GM19238 (cell line): ENCODE results near the gene GPT2.

ENCODE experiments used
- DNase-seq: peaks from one replicate; pipeline ENCODE4 v3.0.0; 2011; ENCODE audit warnings: low spot score; ENCODE audit not compliant: insufficient read length

Gene GPT2, protein sequence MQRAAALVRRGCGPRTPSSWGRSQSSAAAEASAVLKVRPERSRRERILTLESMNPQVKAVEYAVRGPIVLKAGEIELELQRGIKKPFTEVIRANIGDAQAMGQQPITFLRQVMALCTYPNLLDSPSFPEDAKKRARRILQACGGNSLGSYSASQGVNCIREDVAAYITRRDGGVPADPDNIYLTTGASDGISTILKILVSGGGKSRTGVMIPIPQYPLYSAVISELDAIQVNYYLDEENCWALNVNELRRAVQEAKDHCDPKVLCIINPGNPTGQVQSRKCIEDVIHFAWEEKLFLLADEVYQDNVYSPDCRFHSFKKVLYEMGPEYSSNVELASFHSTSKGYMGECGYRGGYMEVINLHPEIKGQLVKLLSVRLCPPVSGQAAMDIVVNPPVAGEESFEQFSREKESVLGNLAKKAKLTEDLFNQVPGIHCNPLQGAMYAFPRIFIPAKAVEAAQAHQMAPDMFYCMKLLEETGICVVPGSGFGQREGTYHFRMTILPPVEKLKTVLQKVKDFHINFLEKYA

DNA sequence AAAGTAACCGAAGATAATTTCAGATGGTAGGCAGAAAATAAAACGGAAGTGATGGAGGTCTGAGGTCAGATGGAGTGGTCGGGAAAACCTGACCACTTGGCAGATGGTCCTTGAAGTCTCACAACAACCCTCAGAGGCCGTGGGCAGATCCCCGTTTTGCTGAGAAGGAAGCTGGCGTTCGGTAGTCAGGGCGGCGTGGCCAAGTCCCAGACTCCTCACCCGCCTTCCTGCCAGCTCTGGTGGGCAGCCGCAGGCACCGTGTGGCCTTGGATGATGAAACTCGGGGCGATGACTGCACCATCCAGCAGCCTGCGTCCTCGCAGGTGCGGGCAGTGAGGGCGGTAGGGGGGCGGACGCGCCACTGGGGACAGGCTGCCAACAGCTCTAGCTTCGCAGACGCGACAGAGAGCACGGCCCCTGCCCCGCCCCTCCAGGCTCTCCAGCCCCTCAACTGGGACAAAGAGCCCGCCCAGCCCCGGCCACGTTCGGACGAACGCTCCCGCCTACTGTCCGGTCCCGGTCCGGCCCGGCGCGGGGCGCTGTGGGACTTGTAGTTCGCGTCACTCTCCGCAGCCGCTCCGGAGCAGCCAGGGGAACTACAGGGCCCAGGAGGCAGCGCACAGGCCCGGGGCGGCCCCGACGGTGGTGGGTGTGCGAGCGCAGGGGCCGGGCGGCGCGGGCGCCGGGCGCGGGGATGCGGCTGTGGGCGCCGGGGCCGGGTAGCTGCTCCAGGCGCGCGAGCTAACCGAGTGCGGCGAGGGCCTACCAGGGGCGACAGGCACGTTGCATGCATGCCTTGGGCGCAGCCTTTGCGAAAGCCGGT is at the start of gene GPT2:
GPT2 (plus strand) TSS at position 673 of the 823 bp plus-strand sequence. CDS start 354 bp downstream, outside the sequence.
- DNase-seq = peak; percentile 83

DNA sequence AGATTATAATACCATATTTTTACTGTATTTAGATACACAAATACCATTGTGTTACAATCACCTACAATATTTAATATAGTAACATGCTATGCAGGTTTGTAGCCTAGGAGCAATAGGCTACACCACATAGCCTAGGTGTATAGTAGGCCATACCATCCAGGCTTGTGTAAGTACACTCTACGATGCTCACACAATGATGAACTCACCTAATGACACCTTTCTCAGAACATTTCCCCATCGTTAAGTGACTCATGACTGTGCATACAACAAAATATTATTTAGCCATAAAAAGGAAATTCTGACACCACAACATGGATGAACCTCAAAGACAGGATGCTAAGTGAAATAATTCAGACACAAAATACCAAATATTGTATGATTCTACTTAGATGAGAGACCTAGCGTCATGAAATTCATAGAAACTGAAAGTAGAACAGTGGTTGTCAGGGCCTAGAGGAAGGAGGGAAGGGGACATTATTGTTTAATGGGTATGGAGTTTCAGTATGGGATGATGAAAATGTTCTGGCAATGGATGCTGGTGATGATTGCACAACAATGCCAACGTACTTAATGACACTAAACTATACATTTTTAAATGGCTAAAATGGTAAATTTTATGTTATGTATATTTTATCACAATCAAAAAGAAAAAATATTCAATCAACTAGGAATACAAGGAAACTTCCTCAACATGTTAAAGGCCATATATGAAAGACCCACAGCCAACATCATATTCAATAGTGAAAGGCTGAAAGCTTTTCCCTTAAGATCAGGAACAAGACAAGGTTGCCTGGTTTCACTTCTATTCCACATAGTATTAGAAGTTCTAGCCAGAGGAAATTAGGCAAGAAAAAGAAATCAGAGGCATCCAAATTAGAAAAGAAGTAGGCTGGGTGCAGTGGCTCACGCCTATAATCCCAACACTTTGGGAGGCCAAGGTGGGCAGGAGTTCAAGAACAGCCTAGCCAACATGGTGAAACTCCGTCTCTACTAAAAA is 47.3 kb upstream of the GPT2 start:
- DNase-seq = no peak

DNA sequence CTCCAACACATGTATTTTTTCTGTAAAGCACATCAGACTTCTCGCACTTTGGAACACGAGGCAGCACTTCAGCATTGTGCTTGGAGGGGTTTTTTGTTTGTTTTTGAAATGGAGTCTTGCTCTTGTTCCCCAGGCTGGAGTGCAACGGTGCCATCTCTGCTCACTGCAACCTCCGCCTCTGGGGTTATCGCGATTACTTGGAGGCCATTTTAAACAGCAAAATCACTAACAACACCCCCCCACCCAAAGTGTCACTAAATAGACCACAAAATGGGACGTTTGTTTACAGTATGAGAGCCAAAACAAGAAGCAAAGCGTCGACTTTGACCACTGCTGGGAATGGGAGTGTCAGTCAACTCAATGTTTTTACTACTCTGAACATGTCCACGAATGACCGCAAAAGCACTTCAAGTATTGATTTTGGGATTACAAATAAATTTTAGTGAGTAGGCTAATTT is 44.1 kb upstream of the GPT2 start:
- DNase-seq = no peak

DNA sequence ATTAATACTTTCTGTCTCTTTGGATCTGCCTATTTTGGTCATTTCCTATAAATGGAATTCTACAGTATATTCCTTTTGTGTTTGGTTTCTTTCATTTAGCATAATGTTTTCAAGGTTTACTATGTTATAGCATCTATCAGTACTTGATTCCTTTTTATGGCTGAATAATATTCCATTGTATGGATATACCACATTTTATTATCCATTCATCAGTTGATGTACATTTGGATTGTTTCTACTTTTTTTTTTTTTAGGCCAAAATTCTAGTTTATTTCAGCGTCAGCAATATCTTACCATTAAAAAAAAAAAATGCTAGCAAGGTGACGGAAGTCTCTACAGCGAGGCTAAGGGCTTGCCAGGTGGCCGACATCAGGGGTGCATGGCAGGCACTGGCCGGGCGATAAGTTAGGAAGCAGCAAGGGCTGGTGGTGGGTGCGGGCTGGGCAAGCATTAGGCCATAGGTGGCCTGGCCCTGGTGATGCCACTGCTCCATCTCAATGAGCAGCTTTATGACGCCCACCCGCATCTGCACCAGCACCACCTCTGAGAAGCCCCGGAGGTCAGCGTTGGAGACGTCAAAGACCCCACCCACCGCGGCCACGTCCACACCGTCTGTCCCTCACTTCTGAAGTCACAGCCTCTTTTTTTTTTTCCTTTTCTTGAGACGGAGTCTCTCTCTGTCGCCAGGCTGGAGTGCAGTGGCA is 41.8 kb upstream of the GPT2 start:
- no peak for DNase-seq

DNA sequence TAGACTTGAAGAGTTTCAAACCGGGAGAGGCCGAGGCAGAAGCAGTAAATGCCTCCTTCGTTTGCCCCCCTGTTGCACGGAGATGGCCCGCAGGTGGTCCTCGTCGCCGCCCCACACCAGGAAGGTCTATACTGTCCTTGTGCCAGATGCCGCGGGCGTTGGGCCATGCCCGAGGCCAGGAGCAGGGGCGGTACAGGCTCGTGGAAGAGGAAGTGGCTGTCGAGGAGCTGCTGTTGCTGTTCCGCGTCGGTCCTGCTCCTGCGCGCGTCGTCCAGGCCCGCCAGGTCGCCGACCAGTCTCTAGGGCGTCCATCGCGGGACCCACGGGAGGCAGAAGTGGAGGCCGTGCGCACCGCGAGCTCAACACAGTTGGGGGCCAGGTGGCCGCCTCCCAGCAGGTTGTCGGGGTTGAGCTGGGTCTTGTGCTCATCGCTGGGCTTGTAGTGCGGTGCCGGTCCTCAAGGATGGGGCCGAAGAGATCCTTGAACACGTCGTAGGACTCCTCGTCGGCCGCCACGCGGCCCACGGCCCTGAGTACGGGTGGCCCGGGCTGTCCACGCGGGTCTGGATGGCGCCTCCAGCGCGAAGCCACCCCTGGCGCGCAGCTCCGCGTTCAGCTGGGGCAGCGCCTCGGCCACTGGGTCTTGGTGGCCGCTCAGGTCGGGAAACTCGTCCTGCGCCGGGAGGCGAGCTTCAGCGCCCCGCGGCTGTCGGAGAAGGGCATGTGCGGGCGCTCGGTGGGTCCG is 40.1 kb upstream of the GPT2 start:
- DNase-seq = no peak

DNA sequence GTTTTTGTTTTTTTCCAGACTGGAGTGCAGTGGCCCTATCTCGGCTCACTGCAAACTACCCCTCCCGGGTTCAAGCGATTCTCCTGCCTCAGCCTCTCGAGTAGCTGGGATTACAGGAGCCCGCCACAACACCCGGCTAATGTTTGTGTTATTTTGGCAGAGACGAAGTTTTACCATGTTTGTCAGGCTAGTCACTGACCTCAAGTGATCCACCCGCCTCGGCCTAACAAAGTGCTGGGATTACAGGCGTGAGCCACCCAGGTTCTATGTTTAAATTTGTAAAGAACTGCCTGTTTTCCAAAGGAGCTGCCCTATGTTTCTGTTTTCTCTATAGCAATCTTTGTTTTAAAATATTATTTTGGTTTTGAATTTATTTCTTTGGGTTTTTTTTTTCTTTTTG is 39.4 kb upstream of the GPT2 start:
- no peak for DNase-seq

DNA sequence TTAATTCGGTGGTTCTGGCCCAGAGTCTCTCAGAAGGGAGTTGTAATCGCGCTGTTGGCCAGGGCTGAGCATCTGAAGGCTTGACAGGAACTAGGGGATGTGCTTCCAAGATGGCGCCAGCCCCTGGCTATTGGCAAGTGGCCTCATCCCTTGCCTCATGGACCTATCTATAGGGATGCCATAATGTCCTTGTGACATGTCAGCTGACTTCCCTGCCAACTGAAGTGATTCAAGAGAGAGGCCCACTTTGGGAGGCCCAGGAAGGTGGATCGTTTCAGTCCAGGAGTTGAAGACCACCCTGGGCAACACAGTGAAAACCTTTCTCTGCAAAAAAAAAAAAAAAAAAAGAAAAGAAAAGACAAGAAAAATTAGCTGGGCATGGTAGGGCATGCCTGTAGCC is 38.2 kb upstream of the GPT2 start:
- DNase-seq = no peak

DNA sequence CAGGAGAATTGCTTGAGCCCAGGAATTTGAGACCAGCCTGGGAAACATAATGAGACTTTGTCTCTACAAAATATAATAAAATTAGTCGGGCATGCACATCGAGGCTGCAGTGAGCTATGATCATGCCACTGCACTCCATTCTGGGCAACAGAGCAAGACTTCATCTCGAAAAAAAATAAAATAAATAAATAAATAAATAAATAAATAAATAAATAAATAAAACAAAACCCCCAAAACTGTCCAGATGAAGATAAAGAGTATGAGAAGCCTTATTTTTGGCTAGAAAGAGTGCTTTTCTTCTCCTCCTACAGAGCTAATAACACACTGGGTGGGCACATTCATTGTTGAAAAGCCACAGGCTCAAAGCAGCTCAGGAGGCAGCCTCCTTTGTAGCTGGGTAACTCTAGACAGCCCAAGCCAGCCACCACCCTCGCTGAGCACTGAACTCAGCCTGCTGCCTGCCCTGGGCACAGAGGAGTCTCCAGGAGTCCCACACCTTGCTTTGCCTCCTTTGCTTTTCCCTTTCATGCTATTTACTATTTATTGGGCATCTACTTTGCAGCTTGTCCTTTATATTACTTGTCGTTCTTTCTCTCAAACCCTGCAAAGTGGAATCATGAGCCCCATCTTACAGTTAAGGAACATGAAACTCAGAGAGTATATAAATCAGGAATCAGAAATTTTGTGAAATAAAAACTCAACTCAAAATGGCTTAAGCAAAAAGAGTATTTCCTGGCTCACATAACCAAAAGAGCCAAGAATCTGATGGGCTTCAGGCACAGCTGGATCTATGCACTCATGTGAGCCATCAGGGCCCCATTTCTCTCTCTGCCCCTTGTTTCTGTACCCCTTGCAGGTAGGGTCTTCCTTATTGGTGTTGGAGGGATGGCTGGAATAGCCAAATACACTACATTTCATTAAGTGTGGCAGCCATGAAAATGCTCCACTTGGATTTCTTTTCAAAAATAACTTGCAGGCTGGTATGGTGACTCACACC is 35.1 kb upstream of the GPT2 start:
- DNase-seq = no peak

DNA sequence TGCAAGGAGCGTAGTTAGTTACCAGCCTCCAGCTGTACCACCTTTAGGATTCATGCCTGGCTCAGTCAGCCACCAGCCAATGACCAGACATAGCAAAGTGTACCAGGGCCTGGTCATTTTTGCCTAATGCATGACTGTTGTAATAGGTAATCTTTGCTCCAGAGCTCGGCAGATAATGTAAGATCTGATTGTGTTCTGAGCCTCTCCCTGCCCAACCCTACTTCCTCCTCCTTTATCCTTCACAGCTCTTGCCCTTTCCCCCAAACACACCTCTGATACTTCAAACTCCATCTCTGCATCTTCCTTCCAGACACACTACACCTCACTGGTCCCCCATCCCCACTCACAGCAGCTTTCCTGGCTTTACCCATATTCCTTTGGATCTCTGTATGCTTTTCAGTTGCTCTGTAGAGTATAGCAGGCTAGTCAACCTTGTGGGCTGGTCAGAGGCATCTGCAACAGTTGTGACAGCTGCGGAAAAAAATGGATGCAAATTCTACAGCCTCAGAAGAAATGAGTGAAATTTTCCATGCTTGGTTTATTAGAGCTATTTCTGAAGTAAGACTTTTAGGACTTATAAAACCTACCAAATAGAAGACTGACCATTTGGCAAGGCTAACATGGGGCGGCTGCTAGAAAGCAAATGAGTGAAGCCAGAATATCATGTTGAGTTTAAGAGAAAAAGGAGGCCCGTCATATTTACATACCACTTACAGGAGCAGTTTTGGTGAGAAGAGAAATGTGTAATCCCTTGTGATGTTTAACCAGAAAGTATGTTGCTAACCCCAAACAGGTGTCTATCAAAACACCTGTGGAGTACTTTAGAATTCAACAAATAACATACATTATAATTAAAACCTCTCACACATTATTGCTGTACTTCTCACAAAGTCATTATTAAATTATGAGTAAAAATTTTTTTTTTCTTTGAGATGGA is 33.3 kb upstream of the GPT2 start:
- DNase-seq = no peak

DNA sequence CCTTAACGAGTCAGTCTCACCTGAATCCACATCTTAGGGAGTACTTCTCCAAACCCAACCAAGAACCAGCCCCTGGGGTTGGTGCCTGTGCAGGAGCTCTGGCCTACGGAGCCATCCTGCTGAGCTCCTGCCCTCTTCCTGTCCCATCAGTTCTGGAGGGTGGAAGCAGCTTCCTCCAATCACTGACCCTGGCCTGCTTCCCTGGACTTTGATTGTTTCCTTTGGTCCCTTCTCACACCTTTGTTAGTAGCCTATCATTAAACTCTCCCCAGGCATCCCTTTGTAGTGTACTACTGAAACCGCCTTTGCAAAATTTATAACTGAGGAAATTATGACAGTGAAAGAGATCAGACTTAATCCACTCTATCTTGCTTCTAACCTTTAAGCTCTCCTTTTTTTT is 32.0 kb upstream of the GPT2 start:
- no peak for DNase-seq

DNA sequence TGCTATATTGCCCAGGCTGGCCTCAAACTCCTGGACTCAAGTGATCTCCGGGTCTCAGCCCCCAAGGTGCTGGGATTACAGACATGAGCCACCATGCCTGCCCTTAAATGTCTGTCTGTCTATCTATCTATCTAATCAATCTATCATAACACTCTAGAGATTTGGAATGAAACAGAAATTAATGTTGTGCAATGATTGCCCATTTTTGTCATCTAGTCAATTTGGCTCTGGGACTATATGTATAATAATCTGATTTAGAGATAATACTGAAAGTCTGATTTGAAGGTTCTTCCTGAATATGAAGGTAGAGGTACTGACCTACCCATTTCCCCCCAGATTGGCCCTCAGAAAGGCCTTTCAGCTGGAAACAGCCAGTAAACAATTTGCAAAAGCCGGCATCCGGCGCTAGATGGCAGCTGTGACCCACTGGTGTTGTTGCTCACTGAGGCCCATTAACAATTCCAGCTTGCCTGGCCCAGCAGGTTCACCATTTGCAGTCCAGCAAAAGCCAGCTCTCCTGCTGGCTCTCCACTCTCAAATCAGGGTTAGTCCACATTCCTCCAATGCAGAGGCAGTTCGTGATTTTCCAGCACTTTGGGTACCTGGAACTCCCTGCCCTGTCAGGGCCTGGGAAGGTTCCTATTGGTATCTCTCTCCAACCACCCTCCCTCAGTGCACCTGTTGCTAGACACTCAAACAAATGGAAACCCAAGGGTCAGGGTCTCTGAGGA is 30.3 kb upstream of the GPT2 start:
- DNase-seq = peak; percentile 54

DNA sequence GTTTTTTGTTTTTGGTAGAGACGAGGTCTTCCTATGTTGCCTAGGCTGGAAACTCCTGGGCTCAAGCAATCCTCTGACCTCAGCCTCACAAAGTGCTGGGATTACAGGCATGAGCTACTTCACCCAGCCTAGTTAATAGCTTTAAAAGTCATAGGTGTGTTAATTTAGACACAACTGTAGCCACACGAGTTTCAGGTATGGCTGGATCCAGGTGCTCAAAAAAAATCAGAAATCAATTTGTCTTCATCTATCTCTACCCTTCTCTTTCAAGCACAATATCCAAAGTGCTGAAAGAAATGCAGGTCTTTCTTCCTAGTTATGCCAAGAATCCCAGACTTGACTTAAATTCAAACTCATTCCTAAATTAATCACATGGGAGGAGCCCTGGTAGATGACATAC is 29.3 kb upstream of the GPT2 start:
- no peak for DNase-seq

DNA sequence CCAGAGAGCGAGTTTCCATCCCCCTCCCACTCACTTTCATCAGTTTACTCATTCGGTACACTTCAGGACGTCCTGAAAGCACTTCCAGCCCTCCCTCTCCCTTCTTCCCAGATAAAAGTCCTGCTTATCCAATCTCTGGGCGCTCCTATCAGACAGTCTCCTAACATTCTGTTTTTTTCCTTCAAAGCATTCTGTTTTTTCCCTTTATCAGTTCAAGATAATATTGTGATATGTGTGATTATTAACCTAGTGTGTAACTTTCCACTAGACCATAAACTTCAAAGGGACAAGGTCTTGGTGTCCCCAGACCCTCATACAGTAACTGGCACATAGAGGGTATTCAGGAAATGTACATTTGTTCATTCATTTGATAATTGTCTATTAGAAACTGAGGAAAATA is 28.8 kb upstream of the GPT2 start:
- no peak for DNase-seq

DNA sequence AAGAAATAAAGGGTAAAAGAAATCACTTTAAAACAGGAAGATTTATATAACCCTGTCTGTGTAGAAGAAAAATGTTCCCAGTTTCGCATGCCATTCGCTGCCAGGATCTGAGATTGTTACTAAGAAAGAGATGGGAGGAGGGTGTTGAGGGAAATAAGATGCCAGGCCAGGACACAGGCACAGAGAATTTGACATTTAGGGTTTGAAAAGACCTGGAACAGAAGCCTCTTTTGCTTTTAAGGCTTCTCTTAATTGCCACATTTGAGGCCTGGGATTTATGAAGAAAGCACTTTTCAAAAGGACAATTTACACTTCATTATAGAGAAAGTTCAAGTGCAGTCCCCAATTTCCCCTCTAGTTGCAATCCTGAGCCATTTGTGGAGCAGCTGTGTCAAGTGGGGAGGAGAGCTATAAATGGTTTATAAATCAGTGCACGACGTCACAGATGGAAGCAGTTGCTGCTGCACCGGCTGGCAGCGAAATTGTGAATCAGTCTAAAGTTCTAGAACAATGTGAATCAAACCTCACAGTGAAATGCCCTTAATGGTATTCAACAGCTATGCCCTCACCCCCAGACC is 26.7 kb upstream of the GPT2 start:
- no peak for DNase-seq

DNA sequence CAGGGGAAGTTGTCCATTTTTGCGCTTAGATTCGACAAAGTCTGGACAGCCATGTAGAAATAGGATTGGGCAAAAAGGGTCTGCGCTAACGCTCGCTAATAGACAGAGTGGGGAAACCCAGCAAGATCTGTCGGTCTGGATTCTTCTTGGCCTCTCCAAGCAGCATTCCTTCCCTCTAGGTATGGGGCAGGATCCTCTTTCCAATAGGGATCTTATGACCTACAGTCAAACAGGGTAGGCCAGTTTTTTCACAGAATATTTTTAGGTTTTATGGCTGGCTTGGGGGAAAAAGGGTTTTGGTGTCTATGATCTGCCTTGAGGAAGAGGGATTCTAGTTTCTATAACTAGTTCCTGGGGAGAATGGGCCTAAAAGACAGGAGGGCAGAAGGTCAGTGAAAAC is 26.0 kb upstream of the GPT2 start:
- no peak for DNase-seq

DNA sequence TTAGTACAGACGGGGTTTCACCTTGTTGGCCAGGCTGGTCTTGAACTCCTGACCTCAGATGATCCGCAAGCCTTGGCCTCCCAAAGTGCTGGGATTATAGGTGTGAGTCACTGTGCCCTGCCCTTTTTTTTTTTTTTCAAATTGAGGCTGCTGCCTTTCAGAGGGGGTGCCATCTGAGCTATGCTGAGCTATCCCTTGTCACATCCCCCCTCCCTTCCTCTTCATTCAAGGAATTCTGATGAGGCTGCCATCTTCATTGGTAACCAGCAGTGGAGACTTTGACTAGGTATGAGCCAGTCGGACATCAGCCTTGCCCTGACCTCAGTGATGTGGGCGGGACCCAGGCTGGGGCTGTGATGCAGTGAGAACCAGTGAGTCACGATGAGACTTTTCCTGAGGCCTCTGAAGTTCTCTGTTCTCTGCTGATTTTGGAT is 24.4 kb upstream of the GPT2 start:
- DNase-seq = no peak
